Left colon (tissue), 2 donors: ENCODE measurements around the gene CABLES2. TPM values are rescaled to one million over a fixed set of nuclear protein-coding genes. Genes with fewer than 3 reads are reported as not detected.

Experiments used
- ATAC-seq: fragments of 200-7000 bp; cut with Tn5 transposase; one replicate; pipeline ENCODE4 v1.9.1; 2020; ENCODE audit warnings: mild to moderate bottlenecking, moderate library complexity
- DNase-seq, 2 donors: peaks; one replicate each; pipeline ENCODE4 v3.0.0-alpha.2; 2020
- intact Hi-C, 2 donors: fragments of 100-400 bp; cut with DNase I in 1 of 2; cut with micrococcal nuclease in 1 of 2; formaldehyde crosslinking; loops; one replicate each; pipeline versions ENCODE4 v1.11.2 to v1.14.0; 2022; cut with DNase I, micrococcal nuclease
- total RNA-seq, 2 donors: library from RNA; stranded (reverse); fragmentation: NEBNext Ultra II Directional; extraction: Animal tissue kit (Norgen Biotek cat#: 25700); gene quantifications; one replicate each; pipeline ENCODE4 v1.2.1, GENCODE V29; 2021
- donor health status: DM: no; HTN: no; CAD: no.
- donor health status: DM: yes; HTN: yes; CAD: no.

Gene CABLES2
- total RNA-seq, 2 donors from 2014 or later, result 7.8 to 9.5 TPM

- ATAC-seq (peak; percentile 69), DNase-seq (peak in 1 of 2 donors; percentile 60)
- intact Hi-C loops, result no loop called here
These were observed 39.9 kb downstream of the CABLES2 start, which contains the start of gene LAMA5 for GRCh38 chr20:62367136-62367632. Gene LAMA5 (minus strand): TSS chr20:62367312. CDS start chr20:62367245, 67 bp downstream.

- DNase-seq (peak in 1 of 2 donors; percentile 46), ATAC-seq (peak; percentile 52)
- intact Hi-C loops, result no loop called here
These were observed 40.5 kb downstream of the CABLES2 start for GRCh38 chr20:62366370-62367135.

- DNase-seq, result peak in 1 of 2 donors; percentile 49
These were observed 41.2 kb downstream of the CABLES2 start for GRCh38 chr20:62365814-62366369.

GRCh38 chr20:62364911-62365736, 42.0 kb downstream of the CABLES2 start:
- peak in 1 of 2 donors; percentile 57 for DNase-seq
- no peak for ATAC-seq

More at GRCh38 chr20:62365814-62366369, 41.2 kb downstream of the CABLES2 start:
- ATAC-seq, result no peak
- intact Hi-C loops, result no loop called here

GRCh38 chr20:62363920-62364851, 42.9 kb downstream of the CABLES2 start:
- intact Hi-C loops, result no loop called here
- DNase-seq (peak in 1 of 2 donors; percentile 23), ATAC-seq (no peak)

More at GRCh38 chr20:62364911-62365736, 42.0 kb downstream of the CABLES2 start:
- intact Hi-C loops, result no loop called here

- DNase-seq (peak in 1 of 2 donors; percentile 51), ATAC-seq (no peak)
These were observed 43.8 kb downstream of the CABLES2 start for GRCh38 chr20:62362991-62363919.

GRCh38 chr20:62362590-62362940, 44.5 kb downstream of the CABLES2 start:
- no peak for DNase-seq
- ATAC-seq, result no peak
- intact Hi-C loops, result no loop called here

More at GRCh38 chr20:62362991-62363919, 43.8 kb downstream of the CABLES2 start:
- intact Hi-C loops, result no loop called here

GRCh38 chr20:62361799-62362589, 45.1 kb downstream of the CABLES2 start:
- no peak for ATAC-seq
- intact Hi-C loops, result no loop called here
- peak in 1 of 2 donors; percentile 23 for DNase-seq

- intact Hi-C loops, result no loop called here
- DNase-seq, result peak in 1 of 2 donors; percentile 26
- ATAC-seq, result no peak
These were observed 46.0 kb downstream of the CABLES2 start for GRCh38 chr20:62360854-62361798.

GRCh38 chr20:62359491-62360121, 47.5 kb downstream of the CABLES2 start:
- ATAC-seq, result no peak
- intact Hi-C loops, result no loop called here
- peak in 1 of 2 donors; percentile 28 for DNase-seq

GRCh38 chr20:62359043-62359490, 48.0 kb downstream of the CABLES2 start:
- no peak for ATAC-seq
- no peak for DNase-seq

GRCh38 chr20:62358171-62359042, 48.7 kb downstream of the CABLES2 start:
- ATAC-seq, result no peak
- intact Hi-C loops, result no loop called here
- no peak for DNase-seq

More at GRCh38 chr20:62359043-62359490, 48.0 kb downstream of the CABLES2 start:
- intact Hi-C loops, result no loop called here

- intact Hi-C loops, result no loop called here
- DNase-seq, result no peak
These were observed 49.4 kb downstream of the CABLES2 start for GRCh38 chr20:62357681-62358080.

GRCh38 chr20:62357187-62357667, 49.9 kb downstream of the CABLES2 start:
- intact Hi-C loops, result no loop called here
- ATAC-seq, result peak; percentile 16

More at GRCh38 chr20:62357681-62358080, 49.4 kb downstream of the CABLES2 start:
- no peak for ATAC-seq

More at GRCh38 chr20:62357187-62357667, 49.9 kb downstream of the CABLES2 start:
- DNase-seq, result no peak
